B cell (primary cell): Measurements from ENCODE around the gene ELOVL6. TPM values are rescaled to one million over a fixed set of nuclear protein-coding genes. Genes with fewer than 3 reads are reported as not detected.

Experiments
- ATAC-seq: fragments of 200-7000 bp; cut with Tn5 transposase; one replicate; pipeline ENCODE4 v1.10.0; 2021; ENCODE audit warnings: low read depth, mild to moderate bottlenecking, moderate number of reproducible peaks, moderate library complexity
- CTCF ChIA-PET: fragments of 350-600 bp; sonication (Branson Sonifier 250); formaldehyde crosslinking; loops from one replicate; lab custom pipeline; 2021; ENCODE audit warnings: antibody characterized with exemption, inconsistent platforms; lab: Charles Lee
- POLR2A ChIA-PET: fragments of 350-600 bp; sonication (Branson Sonifier 250); formaldehyde crosslinking; loops from one replicate; lab custom pipeline; 2021; ENCODE audit warnings: antibody characterized with exemption; lab: Charles Lee
- DNase-seq: peaks from one replicate; pipeline ENCODE4 v3.0.0; 2013
- H2AFZ ChIP-seq: 2 replicates; pipeline ENCODE4 v1.6.1; 2012; ENCODE audit warnings: mild to moderate bottlenecking, low read depth, low read length; ENCODE audit not compliant: insufficient read depth, poor library complexity, severe bottlenecking
- H3K27ac ChIP-seq, 2 donors: 1 replicate in 1 of 2; 2 replicates in 1 of 2; pipeline ENCODE4 v1.5.1; 2012 to 2013; ENCODE audit warnings: low read length in 2 of 2, mild to moderate bottlenecking in 2 of 2, moderate library complexity in 1 of 2
- H3K27me3 ChIP-seq, 4 experiments: fragments of 200-600 bp in 1 of 4; sonication (generic) in 1 of 4; replicated peaks in 1 of 4; 1 replicate in 2 of 4; 2 replicates in 2 of 4; pipeline versions ENCODE4 v1.6.1 to v1.7.0; 2013 to 2016; ENCODE audit warnings: low read length in 3 of 4, mild to moderate bottlenecking in 2 of 4, mixed read lengths in 1 of 4, moderate library complexity in 1 of 4; ENCODE audit not compliant: insufficient read depth in 4 of 4, control insufficient read depth in 3 of 4; ENCODE audit errors: control extremely low read depth in 1 of 4
- H3K36me3 ChIP-seq, 2 experiments: replicated peaks in 1 of 2; 1 replicate in 1 of 2; 2 replicates in 1 of 2; pipeline versions ENCODE4 v1.6.1 to v1.7.1; 2013; ENCODE audit warnings: low read length in 1 of 2; ENCODE audit not compliant: insufficient read depth in 2 of 2, control insufficient read depth in 1 of 2; ENCODE audit errors: control extremely low read depth in 1 of 2, extremely low read depth in 1 of 2
- H3K4me1 ChIP-seq, 2 donors: fragments of 200-600 bp in 1 of 2; sonication (generic) in 1 of 2; 1 replicate in 1 of 2; 2 replicates in 1 of 2; pipeline versions ENCODE4 v1.5.1 to v1.6.1; 2013 to 2017; ENCODE audit warnings: low read length in 2 of 2; ENCODE audit not compliant: control insufficient read depth in 2 of 2, insufficient read depth in 2 of 2
- H3K4me2 ChIP-seq: replicated peaks from 2 replicates; pipeline ENCODE3; 2012; ENCODE audit warnings: mild to moderate bottlenecking, low read depth, low read length; ENCODE audit not compliant: poor library complexity, severe bottlenecking
- H3K4me3 ChIP-seq, 5 experiments: fragments of 200-600 bp in 1 of 5; sonication (generic) in 1 of 5; 1 replicate in 3 of 5; 2 replicates in 2 of 5; pipeline versions ENCODE4 v1.5.1 to v1.7.0; 2011 to 2016; ENCODE audit warnings: low read length in 4 of 5, mild to moderate bottlenecking in 4 of 5, low read depth in 2 of 5, control low read depth in 1 of 5, moderate library complexity in 1 of 5; ENCODE audit not compliant: insufficient read depth in 1 of 5; ENCODE audit errors: control extremely low read depth in 1 of 5, extremely low read depth in 1 of 5
- H3K79me2 ChIP-seq: fragments of 200-600 bp; sonication (generic); one replicate; pipeline ENCODE4 v1.6.0; 2016; ENCODE audit warnings: low read length; ENCODE audit not compliant: control insufficient read depth, insufficient read depth
- H3K9ac ChIP-seq: fragments of 200-600 bp; sonication (generic); 2 replicates; pipeline ENCODE4 v1.6.1; 2017; ENCODE audit warnings: mild to moderate bottlenecking, low read length, moderate library complexity
- H3K9me3 ChIP-seq, 3 donors: one replicate each; pipeline versions ENCODE4 v1.6.1 to v1.7.1; 2013; ENCODE audit warnings: low read length in 2 of 3; ENCODE audit not compliant: control insufficient read depth in 2 of 3, insufficient read depth in 1 of 3; ENCODE audit errors: control extremely low read depth in 1 of 3
- H4K20me1 ChIP-seq: 2 replicates; pipeline ENCODE4 v1.6.0; 2012; ENCODE audit warnings: mild to moderate bottlenecking, low read length; ENCODE audit not compliant: insufficient read depth, control insufficient read depth, poor library complexity, severe bottlenecking
- H3K27ac Mint-ChIP-seq: one replicate; pipeline ENCODE4 v1.8.0; 2021; ENCODE audit warnings: mixed read lengths
- H3K27me3 Mint-ChIP-seq: one replicate; pipeline ENCODE4 v1.8.0; 2021; ENCODE audit warnings: mixed read lengths
- H3K4me1 Mint-ChIP-seq: one replicate; pipeline ENCODE4 v1.8.0; 2021; ENCODE audit warnings: mixed read lengths
- H3K4me3 Mint-ChIP-seq: one replicate; pipeline ENCODE4 v1.8.0; 2021; ENCODE audit warnings: mixed read lengths
- H3K9me3 Mint-ChIP-seq: one replicate; pipeline ENCODE4 v1.8.0; 2022; ENCODE audit warnings: mixed read lengths; ENCODE audit not compliant: insufficient read depth
- CTCF ChIP-seq: fragments of 200-600 bp; IDR thresholded peaks from one replicate; pipeline ENCODE4 v1.8.0; 2022; ENCODE audit warnings: antibody characterized with exemption, mild to moderate bottlenecking
- EZH2 ChIP-seq: IDR thresholded peaks from 2 replicates; pipeline ENCODE4 v1.6.1; 2012; ENCODE audit warnings: borderline replicate concordance, low read depth, mild to moderate bottlenecking, moderate library complexity, low read length; ENCODE audit not compliant: insufficient read depth, poor library complexity, severe bottlenecking
- WGBS: methylation state at CpG from one replicate; pipeline ENCODE4 v1.1.5; 2013; ENCODE audit warnings: missing lambda C conversion rate; ENCODE audit not compliant: insufficient coverage; 5-methylcytosine and 5-hydroxymethylcytosine counted together
- intact Hi-C: fragments of 100-400 bp; cut with micrococcal nuclease; formaldehyde crosslinking; loops from one replicate; pipeline ENCODE4 v1.10.0; 2022
- polyA plus RNA-seq: library from polyadenylated mRNA; depleted of rRNA; stranded (reverse); fragments of >200 nt; gene quantifications from 2 replicates; pipeline ENCODE4 v1.2.3, GENCODE V29; 2012
- total RNA-seq, 2 donors: library from RNA; stranded (reverse); fragments of 120-200 nt in 1 of 2; gene quantifications; 1 replicate in 1 of 2; 2 replicates in 1 of 2; pipeline versions ENCODE4 v1.2.3 to v1.2.4, GENCODE V29; 2013 to 2022

Gene ELOVL6
- total and polyA plus RNA-seq, 2 donors (not counting 1 experiment from before 2014, with no cell fraction given), result 0.10 to 0.22 TPM

GRCh38 chr4:110073053-110073845 lies 125.2 kb downstream of the ELOVL6 start:
- no peaks in the 10 kb centered on the region for H3K27me3 Mint-ChIP-seq
- no peaks in the 10 kb centered on the region for H4K20me1 ChIP-seq
- no CpG with 5 or more reads among the region's 10 CpGs for WGBS
- H3K4me3 ChIP-seq, result no peak overlapping the region
- no peaks in the 10 kb centered on the region for H3K4me1 Mint-ChIP-seq
- no peaks in the 10 kb centered on the region for H3K9me3 Mint-ChIP-seq
- DNase-seq (no peak), ATAC-seq (no peak)
- no peak overlapping the region for H3K27ac ChIP-seq
- no peak overlapping the region for H2AFZ ChIP-seq
- no peak overlapping the region for H3K9ac ChIP-seq
- ChIA-PET POLR2A (no interaction called here), CTCF (no interaction called here)
- H3K9me3 ChIP-seq, result no peaks in the 10 kb centered on the region
- no peak for TF ChIP-seq CTCF
- no peak for TF ChIP-seq EZH2
- intact Hi-C loops, result no loop called here
- no peaks in the 10 kb centered on the region for H3K79me2 ChIP-seq
- H3K27ac Mint-ChIP-seq, result no peak overlapping the region
- H3K4me2 ChIP-seq, result no peak overlapping the region
- no peaks in the 10 kb centered on the region for H3K27me3 ChIP-seq
- H3K36me3 ChIP-seq, result no peaks in the 10 kb centered on the region
- no peaks in the 10 kb centered on the region for H3K4me1 ChIP-seq
- no peak overlapping the region for H3K4me3 Mint-ChIP-seq

DNA sequence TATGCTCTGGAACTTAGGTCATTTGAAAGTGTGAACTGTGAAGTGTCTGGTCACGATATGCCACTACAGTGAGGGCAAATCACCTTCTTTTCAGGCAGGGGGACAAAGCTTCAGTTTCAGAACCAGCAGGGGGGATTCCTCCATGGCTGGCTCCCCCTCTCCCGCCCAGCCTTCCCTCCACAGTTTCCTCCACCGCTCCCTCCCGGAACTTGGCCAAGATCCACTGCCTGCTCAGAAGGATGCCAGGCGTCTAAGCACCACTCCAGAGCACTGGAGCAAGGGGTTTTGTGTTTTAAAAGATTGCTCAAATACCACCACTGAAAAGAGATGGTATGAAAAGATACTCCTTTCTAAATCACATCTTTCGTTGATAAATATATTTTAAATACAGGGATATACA lies 126.9 kb downstream of the ELOVL6 start:
- POLR2A ChIA-PET, result no interaction called here
- 100% methylated on average over 1 of the region's 6 CpGs for WGBS
- TF ChIP-seq EZH2 (no peak), CTCF (no peak)
- H3K9me3 ChIP-seq, result no peaks in the 10 kb centered on the region
- H3K27me3 Mint-ChIP-seq, result no peaks in the 10 kb centered on the region
- H3K36me3 ChIP-seq, result no peaks in the 10 kb centered on the region
- CTCF ChIA-PET, result no interaction called here
- no peaks in the 10 kb centered on the region for H3K9me3 Mint-ChIP-seq
- no peaks in the 10 kb centered on the region for H3K4me1 Mint-ChIP-seq
- H3K9ac ChIP-seq, result no peak overlapping the region
- no peak for ATAC-seq
- no peaks in the 10 kb centered on the region for H4K20me1 ChIP-seq
- DNase-seq, result no peak
- no peak overlapping the region for H3K27ac ChIP-seq
- H3K4me3 ChIP-seq, result no peak overlapping the region
- H3K4me3 Mint-ChIP-seq, result no peak overlapping the region
- H2AFZ ChIP-seq, result no peak overlapping the region
- no peaks in the 10 kb centered on the region for H3K79me2 ChIP-seq
- no peak overlapping the region for H3K27ac Mint-ChIP-seq
- intact Hi-C loops, result no loop called here
- no peaks in the 10 kb centered on the region for H3K27me3 ChIP-seq
- H3K4me2 ChIP-seq, result no peak overlapping the region
- no peaks in the 10 kb centered on the region for H3K4me1 ChIP-seq
